GM18517 (cell line): ENCODE results near the gene RSRC1.
"Not testable (repeated sequence)": the region's sequence is repeated elsewhere in the genome, so short reads cannot be mapped to it uniquely, and the experiment has no call there.

Source experiments
- ATAC-seq: cut with Tn5 transposase; IDR thresholded peaks from one replicate; pipeline ENCODE4 v1.9.1; 2021; ENCODE audit warnings: mild to moderate bottlenecking, moderate library complexity; ENCODE audit not compliant: unreplicated experiment

Gene RSRC1, protein sequence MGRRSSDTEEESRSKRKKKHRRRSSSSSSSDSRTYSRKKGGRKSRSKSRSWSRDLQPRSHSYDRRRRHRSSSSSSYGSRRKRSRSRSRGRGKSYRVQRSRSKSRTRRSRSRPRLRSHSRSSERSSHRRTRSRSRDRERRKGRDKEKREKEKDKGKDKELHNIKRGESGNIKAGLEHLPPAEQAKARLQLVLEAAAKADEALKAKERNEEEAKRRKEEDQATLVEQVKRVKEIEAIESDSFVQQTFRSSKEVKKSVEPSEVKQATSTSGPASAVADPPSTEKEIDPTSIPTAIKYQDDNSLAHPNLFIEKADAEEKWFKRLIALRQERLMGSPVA

DNA sequence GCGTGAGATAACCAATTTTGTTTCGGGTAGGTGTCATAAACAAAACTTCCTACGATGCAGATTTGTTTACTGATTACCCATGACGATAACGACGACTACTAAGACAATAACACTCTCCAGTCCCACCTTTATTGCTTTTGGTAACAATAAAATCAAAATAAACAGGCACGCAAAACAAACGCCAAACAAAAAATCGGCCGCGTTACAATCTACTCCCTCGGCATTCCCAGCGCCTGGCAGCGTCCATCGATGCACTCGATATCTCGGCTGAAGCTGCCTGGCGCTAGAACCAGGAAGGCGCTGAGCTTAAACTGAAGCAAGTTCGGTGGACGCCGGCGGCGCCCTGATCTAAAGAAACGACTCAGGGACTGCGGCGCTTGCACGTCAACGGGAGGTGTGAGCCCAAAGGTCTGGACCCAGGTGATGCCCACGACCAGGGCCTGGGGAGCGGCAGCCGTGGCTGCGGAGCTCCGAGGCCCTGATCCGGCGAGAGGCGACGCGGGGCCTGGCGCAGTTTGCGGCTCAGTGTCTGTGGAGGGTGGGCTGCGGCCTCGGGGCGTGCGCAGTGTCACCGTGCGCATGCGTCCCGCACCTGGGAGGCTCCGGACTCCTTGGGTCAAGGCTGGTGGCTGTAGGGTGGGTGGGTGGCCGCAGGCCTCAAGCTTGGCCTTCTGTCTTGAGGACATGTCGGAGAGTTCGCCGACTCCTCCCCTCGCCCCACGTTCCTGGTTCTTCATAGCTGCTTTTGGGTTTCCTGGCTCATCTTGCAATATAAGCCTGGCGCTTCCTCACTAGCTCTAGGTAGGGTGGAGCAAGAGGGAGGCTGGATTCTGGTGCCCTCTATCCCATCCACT lies at the start of gene RSRC1:
TSS of gene RSRC1 (plus strand) at position 286 of the 854 bp plus-strand sequence. CDS start 12,016 bp downstream, outside the sequence.
- ATAC-seq = peak; percentile 78

DNA sequence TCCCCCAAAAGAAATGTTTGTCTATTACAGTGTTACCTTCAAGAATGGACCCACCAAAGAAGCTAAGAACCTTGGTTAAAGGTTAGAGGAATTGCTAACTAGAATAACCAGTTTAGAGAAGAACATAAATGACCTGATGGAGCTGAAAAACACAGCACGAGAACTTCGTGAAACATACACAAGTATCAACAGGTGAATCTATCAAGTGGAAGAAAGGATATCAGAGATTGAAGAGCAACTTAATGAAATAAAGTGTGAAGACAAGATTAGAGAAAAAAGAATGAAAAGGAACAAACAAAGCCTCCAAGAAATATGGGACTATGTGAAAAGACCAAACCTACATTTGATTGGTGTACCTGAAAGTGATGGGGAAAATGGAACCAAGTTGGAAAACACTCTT lies 44.3 kb upstream of the RSRC1 start:
- ATAC-seq = not testable (repeated sequence)

DNA sequence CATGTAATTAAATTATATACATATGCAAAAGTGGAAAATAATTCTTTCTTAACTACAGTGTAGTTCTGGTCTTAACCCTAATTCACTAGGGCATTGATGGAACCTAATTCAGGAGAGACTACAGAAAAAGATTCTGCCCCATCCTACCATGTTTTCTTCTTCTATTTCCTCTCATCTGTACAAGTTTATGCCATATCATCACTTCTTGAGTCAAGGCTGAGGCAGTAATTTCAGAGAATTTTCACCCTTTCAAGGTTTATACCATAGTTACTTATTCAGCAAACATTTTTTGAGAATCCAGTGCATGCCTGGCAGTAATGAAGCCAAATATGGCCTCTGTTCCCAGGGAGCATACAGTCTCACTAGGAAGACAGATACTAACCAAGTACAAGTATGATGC lies 37.1 kb upstream of the RSRC1 start:
- ATAC-seq = no peak

DNA sequence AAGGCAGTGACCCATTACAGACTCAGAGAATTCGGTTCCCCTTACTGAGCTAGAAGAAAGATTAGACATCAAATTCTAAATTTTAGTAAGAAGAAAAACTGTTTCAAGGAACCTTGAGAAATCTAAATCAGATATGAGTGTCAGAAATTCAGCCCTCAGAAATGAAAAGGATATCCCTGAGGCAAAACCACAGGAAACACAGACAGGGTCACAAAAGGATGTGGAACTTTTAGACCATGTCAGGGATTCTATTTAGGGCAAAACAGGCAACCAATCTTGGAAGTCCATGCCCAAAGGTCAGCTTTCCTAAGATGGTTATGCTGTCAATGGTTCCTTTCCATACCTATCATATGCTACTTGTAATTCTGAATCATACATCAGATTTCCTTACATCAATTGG lies 35.3 kb upstream of the RSRC1 start:
- no peak for ATAC-seq

DNA sequence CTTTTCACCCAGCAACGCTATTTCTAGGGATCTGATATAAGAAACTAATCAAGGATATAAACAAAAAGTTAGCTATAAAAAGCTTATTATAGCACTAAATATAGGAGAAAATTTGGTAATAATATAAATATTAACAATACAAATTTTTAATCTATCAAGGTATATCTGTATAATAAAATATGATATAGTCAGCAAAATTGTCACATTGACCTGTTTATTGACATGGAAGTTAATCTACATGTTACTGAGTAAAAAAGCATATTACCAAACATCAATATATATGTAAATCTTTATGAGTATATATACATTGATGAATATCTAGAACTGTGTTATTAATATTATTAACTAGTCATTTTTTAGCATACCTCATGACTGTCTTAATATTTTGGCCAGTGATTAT lies 30.3 kb upstream of the RSRC1 start:
- ATAC-seq = no peak

DNA sequence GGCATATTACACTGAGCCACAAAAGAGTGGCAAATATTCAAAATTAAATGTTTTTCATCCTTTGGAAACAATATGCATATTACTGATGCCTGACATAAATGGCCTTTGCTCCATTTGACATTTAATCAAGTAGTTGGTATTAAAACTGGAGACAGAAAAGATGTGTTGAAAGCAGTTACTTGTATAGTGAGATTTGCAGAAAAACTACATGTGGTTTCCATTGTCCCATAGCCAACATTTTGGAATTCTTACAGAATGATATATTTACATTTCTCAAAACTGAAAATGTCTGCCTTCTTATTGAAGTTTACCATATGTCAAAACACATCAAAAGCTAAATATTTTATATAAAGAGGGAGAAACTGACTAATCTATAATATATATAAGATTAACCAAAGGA lies 25.2 kb upstream of the RSRC1 start:
- ATAC-seq = no peak

DNA sequence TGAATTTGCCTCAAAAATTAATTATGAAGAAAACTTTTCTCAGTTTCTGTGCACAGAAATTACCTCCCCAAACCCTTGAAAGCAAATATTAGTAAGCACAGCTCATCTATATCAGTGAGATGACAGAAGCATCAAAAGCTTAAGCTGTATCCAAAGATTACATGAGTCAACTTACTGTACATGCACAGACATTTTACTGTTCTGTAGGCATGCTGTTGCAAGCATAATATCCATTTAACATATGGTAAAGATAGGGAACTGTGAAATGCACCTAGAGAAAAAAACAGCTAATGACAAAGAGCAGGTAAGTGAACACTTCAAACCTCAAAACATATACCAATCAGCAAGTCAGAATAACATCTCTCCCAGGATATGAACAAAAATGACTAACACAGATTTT lies 24.5 kb upstream of the RSRC1 start:
- no peak for ATAC-seq

DNA sequence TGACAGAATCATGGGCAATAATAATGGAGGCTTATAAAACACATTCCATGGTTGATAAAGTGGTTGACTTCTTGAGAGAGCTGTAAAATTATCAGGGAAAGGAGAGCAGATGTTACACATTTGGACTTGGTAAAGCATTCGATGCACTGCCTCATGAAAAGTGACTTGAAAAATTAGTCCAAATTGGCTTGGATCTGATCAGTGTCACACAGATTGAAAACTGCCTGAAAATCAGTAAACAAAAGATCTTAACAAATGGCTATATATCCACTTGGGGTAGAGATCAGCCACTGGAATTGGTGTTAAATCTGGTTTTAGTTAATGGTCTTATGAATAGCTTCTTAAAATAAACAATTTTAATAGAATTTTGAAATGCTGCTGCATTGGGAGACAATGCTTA lies 24.0 kb upstream of the RSRC1 start:
- ATAC-seq = no peak

DNA sequence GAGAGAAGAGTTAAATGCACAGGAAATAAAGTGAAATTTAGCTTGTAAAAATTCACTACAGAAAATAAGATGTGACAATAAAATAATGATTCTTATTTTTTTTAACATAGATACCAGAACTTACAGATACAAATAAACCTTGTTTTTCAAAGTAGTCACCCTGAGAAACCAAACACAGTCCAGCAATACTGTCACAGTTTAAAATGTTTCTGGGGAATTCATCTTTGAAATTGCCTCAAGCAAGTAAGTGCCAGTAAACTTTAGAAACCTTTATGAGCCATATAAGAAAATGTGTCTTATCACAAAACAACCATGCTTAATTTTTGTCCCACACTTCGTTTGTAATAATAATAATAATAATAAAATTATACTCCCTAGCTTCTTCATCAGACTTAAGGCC lies 23.5 kb upstream of the RSRC1 start:
- ATAC-seq = no peak

DNA sequence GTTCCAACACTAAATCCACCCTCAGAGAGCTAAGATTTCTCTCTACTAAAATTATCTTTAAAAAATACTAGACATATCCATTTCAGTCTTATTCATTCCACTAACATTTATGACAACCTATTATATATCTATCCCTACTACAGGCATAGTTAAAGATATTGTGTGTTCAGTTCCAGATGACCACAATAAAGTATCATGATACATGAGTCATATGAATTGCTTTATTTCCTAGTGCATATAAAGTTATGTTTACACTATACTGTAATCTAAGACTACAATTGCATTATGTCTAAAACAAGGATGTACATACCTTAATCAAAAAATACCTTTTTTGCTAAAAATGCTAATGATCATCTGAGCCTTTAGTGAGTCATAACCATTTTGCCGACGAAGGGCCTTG lies 23.1 kb upstream of the RSRC1 start:
- no peak for ATAC-seq

DNA sequence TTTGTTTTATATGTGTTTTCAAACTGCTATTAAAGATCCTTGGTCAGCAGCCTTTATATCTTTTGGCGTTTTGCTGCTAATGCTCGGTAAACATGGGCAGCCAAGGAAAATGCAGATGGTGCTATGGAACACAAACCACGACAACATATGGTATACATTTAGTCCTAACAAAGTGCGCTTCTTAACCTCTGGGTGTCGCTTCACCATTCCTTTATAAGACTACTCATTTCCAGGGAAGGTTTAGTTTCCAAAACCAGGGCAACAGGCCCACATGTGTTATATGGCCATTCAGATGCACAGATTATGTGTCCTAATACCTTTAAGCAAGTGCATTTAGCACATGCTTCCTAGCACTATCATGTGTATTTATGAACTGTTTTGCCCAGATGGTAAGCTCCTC lies 18.4 kb upstream of the RSRC1 start:
- ATAC-seq = no peak

DNA sequence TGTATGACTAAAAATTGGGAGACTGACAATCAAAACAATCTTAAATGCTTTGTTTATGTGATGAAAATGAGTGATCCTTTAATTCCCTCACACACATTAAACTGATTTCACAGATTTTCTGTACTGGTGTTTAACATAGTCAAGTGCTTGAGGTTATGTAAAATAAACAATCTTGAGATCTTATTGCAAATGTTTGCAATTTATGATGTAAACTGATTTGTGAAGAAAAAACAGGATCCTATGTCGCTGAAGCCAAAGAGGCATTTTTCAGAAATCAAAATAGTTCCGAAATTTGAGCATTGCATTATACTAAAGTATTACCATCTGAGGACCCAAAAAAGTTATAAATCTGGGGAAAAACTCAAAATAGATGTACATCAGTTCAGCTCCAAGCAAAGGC lies 16.4 kb upstream of the RSRC1 start:
- no peak for ATAC-seq

DNA sequence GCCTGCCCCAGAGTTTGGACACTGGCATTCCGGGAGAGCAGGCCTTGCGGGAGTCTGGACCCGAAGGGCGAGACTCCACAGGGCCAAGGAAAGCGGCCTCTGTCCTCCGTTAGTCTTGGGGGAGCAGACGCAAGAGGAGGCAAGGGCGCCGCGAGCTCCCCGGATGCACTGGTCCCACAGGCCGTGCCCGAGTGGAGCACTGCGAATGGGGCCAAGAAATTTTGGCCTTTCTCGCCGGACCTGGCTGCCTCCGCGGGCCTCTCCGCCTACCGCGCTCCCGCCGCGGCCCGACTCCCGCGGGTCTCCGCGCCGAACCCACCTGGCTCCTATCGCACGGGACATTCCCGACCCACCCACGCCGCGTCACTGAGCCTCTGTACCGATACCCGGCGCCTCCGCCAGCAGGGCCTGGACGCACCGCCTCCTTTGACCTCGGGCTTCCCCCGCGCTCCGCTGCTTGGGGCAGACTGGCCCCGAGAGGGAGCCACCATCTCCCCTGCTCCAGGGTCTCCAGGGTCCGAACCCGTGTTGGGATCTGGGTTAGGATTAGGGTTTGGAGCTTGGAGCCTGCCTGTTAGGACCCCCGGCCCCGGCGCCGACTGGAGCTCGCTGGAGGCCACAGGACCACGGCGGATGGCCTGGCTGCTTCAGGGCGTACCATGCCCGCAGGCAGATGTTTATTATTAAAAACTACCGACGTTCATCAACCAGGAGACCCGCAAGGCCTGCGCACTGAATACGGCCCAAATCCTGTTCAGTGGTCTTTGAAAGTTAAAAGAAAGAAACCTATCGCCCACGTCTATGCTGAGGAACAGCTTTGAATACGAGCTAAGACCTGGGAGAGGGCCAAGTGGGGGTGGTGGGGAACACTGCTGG lies 15.4 kb upstream of the RSRC1 start:
- ATAC-seq = peak; percentile 47

DNA sequence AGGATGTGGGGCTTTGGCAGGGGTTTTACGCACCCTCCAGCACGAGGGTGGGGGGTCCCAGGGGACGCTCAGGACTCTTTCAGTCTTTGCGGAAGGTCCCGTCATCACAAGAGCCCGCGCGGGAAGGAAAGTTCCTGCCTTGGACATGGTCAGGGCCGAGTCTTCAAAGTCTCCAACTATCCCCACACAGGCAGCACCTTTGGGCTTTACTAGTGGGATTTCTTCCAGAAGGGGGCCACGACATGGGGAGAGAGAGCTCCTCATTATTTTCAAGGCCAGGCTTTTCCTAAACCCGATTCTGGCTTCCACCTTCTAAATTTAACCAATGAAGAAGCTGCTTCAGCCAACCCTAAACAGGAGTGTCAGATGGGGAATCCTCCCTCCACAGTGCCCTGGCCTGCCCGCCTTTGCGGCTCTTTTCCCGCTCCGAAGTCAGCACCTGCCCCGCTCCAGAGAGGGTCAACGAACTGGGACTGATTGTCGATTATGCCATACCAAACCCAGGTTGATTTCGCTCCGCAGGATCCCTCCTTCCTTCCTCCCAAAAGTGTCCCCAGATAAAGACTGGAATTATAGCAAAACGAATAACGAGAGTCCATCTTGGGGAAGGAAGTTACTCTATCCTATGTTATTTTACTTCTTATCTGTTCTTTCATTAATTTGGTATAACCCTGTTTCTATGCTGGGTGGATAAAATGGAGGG lies 14.6 kb upstream of the RSRC1 start:
- ATAC-seq = peak; percentile 11

DNA sequence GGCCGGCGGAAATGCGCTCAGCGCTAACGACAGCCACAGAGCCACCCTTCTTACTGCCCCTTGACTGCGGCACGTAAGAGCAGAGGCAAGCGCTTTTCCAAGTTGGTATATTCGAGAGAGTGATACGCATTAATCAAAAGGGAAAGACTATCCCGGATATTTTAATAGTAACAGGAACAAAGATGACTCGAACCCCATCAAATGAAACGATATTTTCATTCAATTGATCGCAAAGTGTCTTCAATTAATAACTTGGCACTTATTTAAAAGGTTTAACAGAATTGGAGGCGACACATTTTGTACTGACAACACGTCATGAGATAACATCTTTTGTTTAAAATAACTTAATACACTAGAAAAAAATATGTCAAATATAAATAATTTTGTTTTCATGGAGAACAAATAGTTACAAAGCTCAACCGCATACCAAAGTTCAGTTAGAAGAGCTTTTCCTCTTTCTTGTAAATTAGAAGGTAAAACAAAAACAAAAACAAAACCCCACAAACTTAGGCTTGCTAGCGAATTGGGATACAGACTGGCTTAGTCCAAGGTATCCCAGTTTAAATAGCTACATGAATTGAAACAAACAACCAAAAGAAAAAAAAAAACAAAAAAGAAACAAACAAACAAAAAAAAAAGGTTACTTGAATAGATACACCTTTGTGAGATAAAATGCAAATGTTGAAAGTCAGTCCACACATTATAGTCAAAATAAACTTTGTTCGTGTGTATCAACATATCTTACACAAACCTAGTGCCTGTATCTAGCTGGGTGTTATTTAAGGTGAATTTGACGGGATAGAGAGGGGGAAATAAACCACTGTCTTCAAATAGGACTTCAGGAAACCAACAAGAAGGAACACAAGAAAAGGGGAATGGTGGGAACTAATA lies 13.8 kb upstream of the RSRC1 start:
- ATAC-seq = no peak

DNA sequence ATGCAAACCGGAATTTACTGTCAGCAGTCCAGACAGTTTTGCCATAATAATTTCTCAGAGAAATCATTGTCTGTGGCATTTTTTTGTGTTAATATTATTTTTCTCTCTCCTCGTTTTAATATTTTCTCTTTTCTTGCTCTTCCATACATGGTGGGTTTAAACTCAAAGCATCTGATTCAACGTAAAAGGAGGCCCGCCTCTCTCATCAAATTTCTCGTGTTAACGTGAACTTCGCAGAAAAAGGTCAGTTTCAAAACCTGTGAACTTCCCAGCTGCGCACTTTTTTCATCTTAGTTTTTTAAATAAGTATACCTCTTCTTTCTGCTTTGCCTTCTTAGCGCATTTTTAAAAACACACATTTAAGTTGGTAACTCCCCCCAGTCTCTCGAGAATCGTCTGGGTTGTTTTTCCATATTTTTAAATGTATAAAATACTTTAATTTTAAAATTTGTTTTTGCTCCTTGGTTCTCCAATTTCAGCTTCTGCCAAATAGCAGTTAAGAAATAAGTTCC lies 12.8 kb upstream of the RSRC1 start:
- no peak for ATAC-seq

DNA sequence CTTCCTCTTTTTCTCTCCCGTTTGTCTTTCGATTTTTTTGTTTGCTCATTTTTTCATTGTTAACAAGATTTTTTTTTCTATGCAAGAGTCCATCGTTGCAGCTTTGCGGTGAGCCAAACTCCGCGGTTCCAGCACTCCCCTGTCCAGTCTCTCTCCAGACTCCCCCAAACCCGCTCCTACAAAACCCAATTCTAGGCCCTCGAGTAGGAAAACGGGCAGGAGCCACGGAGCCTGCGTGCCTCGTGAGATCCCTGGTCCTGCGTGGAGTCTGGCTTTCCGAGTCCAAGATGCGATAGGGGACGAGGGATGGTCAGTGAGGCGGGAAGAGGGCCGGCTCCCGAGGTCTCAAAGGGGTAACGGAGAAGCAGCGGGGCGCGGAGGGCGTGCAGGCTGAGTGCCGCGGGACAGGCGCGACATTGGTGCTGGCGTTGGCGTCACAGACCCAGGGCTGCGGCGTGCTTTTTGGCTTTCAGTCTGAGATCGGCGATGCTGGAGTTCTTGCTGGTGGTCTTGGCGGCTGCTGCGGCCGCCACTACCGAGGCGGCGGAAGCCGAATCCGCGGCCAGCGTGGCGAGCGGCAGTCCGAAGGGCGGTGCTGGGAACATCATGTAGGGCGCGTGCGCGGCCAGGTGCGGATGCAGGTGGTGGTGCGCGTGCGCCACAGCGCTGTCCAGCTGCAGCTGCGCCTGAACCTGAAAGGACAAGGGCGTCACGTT lies 12.1 kb upstream of the RSRC1 start:
- peak; percentile 84 for ATAC-seq

DNA sequence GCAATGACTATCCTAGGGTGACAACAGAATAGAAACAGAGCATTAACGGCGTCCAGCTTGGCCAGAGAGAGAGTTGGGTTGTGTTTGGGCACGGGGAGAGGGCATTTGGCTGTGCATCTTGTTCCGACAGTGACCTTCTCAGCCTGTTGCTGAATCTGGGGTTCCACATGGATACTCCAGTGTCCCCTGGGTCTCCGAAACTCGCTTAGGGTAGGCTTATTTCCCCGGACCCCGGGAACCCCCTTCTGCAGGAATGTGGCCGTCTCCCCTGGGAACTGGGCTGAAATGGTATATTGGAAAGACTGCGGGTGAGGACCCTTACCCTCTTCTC lies 11.6 kb upstream of the RSRC1 start:
- ATAC-seq = no peak

DNA sequence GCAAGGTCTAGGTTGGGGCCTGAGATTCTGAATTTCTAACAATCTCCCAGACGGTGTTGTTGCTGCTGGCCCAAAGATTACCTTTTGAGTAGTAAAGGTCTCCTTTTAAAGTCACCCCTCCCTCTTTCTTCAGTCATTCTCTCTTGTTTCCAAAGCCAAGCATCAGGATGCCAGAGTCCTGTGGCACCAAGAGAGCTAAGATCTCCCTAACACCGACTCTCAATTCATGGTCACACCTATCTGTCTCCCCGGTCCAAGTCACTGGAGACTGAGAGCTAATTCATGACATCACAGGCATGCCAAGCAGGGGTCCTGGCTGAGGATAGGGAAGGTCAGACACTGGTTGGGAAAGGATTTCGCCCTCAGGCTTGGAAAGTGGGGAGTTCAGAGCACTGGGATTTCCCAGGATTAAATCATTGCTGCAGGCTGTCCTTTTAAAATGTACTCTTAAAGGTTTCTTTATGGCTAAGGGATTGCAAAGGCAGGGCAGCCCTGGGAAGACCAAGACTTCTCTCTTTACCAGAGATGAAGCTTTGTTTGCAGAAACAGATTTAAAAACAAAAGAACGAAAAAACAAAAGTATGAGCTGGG lies 11.0 kb upstream of the RSRC1 start:
- no peak for ATAC-seq
